Measurements from ENCODE around the gene EBF4.
A peak's percentile ranks its signal among the peaks of the same experiment; 100 is the strongest.

The EBF4 gene

GRCh38 chr20:2692036-2692885 lies at the start of gene EBF4:
Gene EBF4 (plus strand): TSS chr20:2692780. CDS start chr20:2693646, 866 bp downstream.
- peak; percentile 74 for DNase-seq (ENCODE audit: low read depth, low spot score)

DNA sequence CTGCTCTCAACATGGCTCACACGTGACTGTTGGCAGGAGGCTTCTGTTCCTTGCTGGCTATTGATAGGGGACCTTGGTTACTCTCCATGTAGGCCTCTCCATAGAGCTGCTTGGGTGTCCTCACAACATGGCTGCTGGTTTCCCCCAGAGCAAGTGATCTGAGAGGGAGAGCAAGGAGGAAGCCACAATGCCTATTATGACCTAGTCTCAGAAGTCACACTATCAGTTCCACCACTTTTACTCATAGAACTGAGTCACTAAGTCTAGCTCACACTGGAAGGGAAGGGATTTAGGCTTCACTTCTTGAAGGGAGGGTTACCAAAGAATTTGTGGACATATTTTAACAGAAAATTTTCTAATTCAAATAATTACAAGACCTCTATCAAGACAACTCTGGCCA lies 48.9 kb upstream of the EBF4 start:
- no peak for DNase-seq (ENCODE audit: low read depth, low spot score)

DNA sequence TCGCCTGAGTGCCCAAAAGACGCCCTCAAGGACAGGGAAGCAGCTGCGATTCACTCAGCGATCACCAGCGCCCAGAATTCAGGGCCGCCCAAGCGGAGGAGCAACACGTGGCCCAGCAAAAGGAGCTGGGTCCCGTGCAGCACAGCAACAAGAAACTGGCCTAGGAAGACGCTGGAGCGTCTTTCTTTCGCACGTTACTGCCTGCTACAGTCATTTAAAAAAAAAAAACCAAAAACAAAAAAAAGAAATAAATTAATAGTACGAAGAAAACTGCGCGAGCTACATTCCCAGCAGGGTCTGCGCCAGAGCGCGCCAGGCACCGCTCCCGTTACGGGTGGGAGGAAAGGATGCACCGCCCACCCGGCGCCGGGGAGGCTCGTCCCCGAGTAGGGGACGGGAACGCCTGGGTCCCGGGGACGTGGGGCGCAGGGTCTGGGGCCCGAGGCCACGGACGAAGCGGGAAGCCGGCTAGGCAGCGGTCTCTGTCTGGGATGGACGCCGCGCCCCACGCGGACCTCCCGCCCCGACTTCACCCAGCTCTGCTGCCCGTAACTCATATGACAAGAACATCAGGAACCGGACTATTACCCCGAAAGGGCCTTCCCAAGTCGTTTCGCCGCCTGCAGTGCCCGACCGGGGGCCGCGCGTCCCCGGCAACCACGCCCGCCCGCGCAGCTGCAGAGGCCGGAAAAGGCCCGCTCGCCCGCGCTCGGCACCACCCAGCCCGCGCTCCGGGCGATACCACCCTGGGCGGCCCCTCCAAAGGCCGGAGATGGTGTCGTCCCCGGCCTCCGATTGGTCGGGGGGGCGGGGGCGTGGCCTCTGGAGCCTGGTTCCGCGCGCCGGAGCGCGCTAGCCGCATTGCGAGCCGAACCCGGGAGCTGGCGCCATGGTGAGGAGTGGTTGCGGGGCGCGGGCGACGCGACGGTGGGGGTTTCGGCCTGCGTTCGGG lies 40.5 kb upstream of the EBF4 start, which contains the start of gene NOP56:
Gene NOP56 (plus strand): TSS at position 861 of the 952 bp plus-strand sequence. CDS start 29 bp downstream, at position 890.
- peak; percentile 98 for DNase-seq (ENCODE audit: low read depth, low spot score)

GRCh38 chr20:2652724-2653555 lies 39.6 kb upstream of the EBF4 start:
- peak; percentile 39 for DNase-seq (ENCODE audit: low read depth, low spot score)

- no peak for DNase-seq (ENCODE audit: low read depth, low spot score)
Observed at GRCh38 chr20:2653556-2654383, 38.8 kb upstream of the EBF4 start.

- no peak for DNase-seq (ENCODE audit: low read depth, low spot score)
Observed at GRCh38 chr20:2654384-2654822, 38.2 kb upstream of the EBF4 start.

DNA sequence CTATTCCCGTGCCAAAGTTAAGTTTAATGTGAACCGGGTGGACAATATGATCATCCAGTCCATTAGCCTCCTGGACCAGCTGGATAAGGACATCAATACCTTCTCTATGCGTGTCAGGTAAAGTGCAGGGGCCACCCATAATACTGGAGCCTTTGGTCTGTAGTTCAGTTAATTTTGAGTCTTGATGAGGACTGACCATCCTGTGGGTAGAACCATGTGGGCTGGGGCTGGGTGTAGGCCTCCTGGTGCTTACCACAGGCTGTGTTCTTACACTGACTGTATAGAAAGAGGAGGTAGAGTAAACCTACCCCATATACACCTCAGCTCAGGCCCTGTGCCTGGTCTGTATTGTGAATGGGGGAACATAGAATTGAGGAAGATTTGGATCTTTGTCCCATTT lies 37.7 kb upstream of the EBF4 start:
- DNase-seq (ENCODE audit: low read depth, low spot score): no peak

- no peak for DNase-seq (ENCODE audit: low read depth, low spot score)
Observed at GRCh38 chr20:2655331-2656116, 37.1 kb upstream of the EBF4 start.

GRCh38 chr20:2656471-2657117 lies 36.0 kb upstream of the EBF4 start:
- no peak for DNase-seq (ENCODE audit: low read depth, low spot score)

DNA sequence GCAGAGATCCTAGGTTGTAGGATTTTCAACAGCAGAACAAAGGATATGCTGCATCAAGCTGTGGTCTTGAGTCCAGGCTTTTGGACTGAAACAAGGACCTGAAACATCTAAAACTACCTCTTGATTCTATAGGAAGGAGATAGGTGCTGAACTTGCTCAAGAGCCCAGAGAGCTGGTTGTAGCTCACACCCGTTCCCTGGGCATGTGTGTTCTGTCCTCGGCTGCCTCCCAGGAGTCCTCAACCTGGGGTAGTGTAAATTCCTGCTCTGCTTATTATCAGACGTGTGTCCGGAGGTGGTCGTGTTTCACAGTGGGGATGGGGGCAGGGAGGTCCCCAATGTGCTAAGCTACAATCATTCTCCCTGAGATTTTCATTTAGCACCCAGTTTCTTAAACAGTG lies 35.3 kb upstream of the EBF4 start:
- DNase-seq (ENCODE audit: low read depth, low spot score): no peak

GRCh38 chr20:2657674-2658073 lies 34.9 kb upstream of the EBF4 start:
- no peak for DNase-seq (ENCODE audit: low read depth, low spot score)

DNA sequence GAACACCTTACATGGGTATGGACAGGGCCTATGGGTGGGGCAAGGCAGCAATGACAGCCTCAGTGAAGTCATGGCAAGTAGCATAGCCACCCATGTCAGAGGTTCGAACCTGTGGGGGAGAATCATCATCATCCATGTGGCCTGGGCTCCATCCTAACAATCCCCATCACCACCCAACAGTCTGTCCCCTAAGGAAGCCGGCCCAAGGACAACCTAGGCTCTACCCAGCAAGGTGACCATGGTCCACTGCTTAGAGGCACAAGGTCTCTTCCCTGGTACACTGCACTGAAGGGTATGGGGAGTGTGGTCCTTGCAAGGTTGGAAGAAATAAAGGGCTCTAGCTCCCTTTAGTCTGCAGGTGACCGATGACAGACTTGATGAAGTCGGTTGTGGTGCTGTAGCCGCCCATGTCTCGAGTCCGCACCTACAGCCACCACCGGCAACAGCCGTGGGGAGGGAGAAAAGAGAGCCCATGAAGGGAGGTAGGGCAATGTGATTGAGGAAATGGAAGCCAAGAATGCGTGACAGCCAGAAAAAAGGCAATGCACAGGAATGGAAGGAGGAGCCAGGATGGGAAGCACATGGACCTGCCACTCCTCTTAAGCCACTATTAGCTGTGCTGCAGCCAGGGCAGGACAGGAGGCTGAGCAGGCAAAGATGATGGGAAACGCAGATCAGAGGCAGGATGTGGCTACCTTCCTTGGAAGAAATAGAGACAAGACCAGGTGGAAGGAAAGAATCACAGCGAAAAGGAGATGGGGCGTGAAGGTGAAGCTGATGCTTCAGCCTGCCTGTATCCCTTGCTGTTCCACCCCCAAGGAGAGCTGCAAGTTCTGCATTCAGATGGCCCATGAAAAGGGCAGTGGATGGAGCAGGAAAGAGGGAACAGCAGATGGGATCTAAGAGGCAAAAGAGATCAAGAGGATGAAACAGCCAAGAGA lies 33.9 kb upstream of the EBF4 start:
- DNase-seq (ENCODE audit: low read depth, low spot score): no peak

DNA sequence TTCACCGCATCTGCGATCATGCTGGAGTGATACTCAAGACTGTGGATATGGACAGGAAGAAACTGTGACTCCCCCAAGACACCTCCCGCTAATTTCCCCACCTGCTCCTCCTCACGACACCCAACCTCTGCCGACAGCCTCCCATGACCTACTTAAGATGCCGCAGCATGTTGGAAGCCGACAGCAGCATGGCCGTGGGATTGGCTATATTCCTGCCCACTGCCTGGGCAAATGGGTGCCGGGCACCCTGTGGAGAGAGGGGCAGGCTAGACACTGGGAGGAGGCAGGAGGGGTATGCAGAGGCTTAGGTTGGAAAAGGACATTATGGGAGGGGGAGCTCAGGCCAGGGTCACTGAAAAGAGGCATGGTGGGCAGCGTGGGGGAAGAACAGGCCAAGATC lies 33.0 kb upstream of the EBF4 start:
- no peak for DNase-seq (ENCODE audit: low read depth, low spot score)

DNA sequence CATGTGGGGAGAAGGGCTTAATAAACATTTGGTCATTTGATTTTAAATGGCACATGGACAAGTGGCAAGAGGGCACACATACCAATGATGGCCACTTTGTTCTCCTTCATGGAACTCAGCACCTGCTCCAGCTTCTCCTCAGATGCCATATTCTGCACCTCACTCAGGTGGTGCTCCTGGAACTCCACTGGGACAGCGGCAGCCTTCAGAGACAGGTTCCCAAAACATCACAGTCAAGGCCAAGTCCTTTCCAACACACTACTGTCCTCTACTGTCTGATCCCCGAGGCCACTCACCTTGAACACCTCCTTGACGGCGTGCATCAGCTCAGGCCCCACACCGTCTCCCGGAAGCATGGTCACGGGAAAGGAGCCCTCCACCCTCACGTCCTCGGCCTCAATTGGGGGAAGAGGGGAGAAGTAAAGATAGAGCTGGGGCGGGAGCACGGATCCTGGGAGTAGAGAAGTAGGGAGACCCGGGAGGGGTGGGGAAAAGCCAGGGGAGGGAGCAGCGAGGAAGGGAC lies 29.2 kb upstream of the EBF4 start:
- DNase-seq (ENCODE audit: low read depth, low spot score): no peak

DNA sequence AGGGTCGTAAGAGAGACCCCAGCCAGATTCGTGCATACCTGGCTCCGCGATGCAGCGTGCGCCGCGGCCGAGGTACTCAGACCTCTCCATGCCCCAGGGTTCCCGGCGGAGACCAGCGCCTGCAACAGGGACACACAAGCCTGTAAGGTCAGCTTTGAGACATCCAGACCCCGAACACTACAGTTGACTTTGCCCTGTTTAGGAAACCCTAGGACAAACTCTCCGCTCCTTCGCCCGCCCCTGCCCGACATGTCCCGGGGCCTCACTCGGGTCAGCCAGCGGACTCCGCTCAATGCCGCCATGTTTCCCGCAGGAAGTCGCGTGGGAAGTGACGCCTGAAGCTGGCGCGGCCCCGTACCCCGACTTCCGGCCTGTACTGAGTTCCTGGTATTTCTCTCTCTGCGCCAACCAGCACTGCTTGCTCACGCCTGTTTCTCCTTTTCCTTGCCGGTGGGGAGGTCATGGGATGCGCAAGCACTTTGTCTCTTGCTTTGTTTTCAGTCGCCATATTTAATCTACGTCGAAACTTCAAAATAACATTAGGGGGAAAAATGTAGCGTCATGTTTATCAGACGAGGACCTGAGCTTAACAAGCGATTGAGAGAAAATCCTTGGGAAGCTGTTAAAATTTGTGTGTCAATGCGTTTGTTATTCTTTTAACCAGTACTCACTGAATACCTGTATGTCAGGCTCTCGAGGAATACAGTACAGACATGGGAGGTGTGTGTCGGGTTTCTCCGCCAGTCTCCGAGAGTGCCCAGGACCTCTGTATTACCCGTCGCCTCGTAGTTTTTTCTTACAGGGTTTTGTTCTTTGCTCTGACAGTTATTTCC lies 28.5 kb upstream of the EBF4 start, which contains the start of gene IDH3B:
Gene IDH3B (minus strand): TSS at position 330 of the 833 bp plus-strand sequence. CDS start 28 bp downstream, at position 302.
- DNase-seq (ENCODE audit: low read depth, low spot score): peak; percentile 95

GRCh38 chr20:2671977-2672376 lies 20.6 kb upstream of the EBF4 start:
- DNase-seq (ENCODE audit: low read depth, low spot score): no peak

GRCh38 chr20:2672446-2672845 lies 20.1 kb upstream of the EBF4 start:
- no peak for DNase-seq (ENCODE audit: low read depth, low spot score)

Data from astrocyte of the hippocampus (primary cell).